SIG-M5 treated with dmso at 0.1 percent for 504 hours (cell line): ENCODE measurements around the gene NSMF.
A peak's percentile ranks its signal among the peaks of the same experiment; 100 is the strongest.
"Not testable (repeated sequence)": the region's sequence is repeated elsewhere in the genome, so short reads cannot be mapped to it uniquely, and the experiment has no call there.

Source experiments
- DNase-seq: peaks from one replicate; lab custom pipeline; 2025; ENCODE audit not compliant: unreplicated experiment; lab: John Stamatoyannopoulos, UW

Gene NSMF

DNA sequence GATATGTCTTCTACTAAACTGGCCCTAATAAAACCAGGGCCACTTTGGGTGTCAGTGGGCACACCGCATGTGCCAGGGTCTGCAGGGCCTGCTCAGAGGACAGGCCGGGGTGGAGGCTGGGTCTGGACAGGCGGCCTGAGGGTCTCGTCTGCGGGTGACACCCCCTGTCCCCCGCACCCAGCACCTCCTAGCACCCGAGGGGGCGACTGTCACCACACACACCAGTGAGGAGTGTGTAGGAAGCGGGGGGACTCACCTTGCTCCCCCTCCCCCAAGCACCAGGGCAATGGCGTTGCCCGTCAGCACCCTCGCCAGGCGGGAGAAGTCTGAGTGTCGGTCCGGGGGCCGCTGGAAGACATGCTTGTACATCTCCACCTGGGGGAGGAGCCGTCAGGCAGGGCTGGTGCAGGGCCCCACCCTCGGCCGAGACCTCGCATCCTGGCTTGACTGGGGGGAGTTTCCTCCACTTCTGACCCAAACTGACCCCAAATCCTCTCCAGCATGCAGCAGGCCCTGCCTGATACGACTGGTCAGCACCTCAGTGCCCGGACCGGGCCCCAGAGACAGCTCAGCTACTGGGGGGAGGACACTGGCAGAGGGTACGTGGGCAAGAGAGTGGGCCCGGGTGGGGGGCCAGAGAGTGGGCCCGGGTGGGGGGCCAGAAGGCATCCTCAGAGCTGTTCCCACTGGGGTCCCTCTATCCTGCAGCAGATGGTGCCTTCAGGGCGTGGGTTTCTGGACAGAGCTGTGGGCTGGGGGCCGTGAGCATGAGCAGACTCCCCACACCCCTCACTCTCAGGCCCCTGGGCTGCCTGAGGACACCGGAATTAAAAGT lies 18.9 kb upstream of the NSMF start:
- DNase-seq: no peak

DNA sequence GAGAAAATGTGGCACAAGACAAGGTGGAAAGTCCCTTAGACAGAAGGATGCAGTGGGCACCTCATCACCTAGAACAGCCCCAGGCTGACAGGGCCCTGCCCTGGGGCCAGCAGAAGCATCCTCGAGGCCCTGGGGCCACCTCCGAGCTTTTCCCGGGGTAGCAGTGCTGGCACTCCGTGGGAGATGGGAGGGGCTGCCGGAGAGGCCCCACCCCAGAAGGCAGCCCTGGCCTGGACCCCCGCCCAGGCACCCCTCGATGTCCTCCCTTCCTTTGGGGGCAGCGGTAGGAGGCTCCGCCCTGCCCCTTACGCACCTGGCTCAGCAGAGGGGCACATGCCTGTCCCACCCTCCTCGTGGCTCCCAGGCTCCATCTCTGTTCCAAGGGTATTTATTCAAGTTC lies 17.7 kb upstream of the NSMF start:
- DNase-seq: no peak

GRCh38 chr9:137475666-137476065 lies 16.5 kb upstream of the NSMF start:
- DNase-seq: no peak

DNA sequence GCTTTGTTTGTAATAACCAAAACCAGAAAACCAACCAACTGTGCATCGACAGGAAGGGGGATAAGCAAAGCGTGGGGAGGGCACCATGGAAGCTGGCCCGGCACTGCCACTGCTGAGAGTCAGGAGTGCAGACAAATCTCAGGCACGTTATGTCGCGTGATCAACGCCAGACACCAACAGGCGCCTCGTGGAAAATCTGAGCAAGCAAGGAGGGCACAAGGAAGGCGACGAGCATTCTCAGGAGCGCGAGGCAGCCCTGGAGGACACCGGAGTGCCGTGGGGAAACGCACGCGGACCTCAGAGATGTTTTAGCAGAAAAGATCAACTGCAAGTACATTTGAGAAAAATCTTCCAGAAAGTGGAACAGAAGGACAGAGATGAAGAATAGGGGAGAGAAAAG lies 15.1 kb upstream of the NSMF start:
- no peak for DNase-seq

DNA sequence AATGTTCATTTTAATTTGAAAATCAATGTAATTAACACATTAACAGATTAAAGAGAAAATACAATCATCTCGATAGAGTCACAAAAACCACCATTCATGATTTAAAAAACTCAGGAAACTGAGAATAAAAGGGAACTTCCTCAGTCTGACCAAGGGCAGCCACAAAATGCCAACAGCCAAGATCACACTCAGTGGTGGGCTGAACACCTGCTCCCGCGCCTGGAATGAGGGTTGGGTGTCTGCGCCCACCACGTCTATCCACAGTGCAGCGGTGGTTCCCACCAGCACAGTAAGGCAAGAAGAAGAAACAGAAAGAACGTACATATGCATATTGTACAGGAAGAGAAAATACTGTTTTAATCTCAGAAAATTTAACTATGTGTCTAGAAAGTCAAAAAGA lies 11.7 kb upstream of the NSMF start:
- no peak for DNase-seq

GRCh38 chr9:137467896-137468295 lies 8.8 kb upstream of the NSMF start:
- no peak for DNase-seq

GRCh38 chr9:137467161-137467581 lies 8.0 kb upstream of the NSMF start:
- no peak for DNase-seq

DNA sequence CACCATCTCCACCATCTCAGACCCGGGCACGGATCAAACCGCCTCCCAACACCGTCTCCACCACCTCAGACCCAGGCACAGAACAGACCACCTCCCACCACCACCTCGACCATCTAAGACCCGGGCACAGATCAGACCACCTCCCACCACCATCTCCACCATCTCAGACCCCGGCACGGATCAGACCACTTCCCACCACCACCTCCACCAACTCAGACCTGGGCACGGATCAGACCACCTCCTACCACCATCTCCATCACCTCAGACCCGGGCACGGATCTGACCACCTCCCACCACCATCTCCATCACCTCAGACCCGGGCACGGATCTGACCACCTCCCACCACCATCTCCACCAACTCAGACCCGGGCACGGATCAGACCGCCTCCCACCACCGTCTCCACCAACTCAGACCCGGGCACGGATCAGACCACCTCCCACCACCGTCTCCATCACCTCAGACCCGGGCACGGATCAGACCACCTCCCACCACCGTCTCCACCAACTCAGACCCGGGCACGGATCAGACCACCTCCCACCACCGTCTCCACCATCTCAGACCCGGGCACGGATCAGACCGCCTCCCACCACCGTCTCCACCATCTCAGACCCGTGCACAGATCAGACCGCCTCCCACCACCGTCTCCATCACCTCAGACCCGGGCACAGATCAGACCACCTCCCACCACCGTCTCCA lies 7.4 kb upstream of the NSMF start:
- DNase-seq: not testable (repeated sequence)

DNA sequence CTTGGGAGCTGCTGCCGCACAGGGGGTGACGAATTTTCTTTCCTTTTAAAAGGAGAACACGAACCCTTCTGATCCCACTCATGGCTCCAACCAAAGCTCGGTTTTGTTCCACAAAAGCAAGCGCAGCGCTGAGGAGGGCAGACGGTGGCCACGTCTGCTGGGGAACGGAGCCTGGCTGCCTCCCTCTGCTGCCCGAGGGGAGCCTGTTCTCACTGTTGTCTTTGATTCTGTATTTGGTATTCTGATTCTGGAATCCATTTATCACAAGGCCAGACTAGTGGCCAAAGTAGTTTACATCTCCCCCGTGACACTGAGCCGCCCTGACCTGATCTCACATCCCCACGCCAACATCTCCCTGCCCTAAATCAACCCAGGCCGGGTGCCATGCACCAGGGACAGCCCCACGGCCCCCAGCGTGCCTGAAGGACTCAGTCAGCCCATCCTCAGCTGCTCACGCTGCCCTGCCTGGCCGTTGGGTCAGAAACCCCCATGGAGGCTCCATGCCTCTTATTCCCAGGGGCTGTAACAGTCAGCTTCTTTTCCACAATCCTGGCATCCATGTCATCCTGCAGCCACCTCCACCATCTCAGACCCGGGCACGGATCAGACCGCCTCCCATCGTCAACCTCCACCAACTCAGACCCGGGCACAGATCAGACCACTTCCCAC lies 6.7 kb upstream of the NSMF start:
- no peak for DNase-seq

- no peak for DNase-seq
Measured at GRCh38 chr9:137465000-137465719, 6.0 kb upstream of the NSMF start.

- no peak for DNase-seq
Measured at GRCh38 chr9:137464291-137464999, 5.3 kb upstream of the NSMF start.

DNA sequence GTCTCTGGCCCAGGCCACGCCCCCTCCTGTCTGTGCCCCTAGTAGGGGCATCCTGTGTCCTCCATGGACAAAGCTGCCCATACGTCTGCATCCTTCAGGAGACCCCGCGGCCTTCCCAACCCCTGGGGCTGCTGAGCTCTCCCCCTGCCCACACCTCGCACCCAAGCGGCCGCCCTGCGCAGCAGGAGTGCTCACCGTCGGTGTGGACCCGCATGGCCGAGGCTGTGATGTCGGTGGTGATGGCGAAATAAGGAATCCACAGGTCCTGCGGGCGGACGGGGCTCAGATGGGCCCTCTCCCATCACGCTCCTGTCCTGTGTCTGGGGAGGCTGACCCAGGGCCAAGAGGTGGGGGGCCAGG lies 4.8 kb upstream of the NSMF start:
- no peak for DNase-seq

DNA sequence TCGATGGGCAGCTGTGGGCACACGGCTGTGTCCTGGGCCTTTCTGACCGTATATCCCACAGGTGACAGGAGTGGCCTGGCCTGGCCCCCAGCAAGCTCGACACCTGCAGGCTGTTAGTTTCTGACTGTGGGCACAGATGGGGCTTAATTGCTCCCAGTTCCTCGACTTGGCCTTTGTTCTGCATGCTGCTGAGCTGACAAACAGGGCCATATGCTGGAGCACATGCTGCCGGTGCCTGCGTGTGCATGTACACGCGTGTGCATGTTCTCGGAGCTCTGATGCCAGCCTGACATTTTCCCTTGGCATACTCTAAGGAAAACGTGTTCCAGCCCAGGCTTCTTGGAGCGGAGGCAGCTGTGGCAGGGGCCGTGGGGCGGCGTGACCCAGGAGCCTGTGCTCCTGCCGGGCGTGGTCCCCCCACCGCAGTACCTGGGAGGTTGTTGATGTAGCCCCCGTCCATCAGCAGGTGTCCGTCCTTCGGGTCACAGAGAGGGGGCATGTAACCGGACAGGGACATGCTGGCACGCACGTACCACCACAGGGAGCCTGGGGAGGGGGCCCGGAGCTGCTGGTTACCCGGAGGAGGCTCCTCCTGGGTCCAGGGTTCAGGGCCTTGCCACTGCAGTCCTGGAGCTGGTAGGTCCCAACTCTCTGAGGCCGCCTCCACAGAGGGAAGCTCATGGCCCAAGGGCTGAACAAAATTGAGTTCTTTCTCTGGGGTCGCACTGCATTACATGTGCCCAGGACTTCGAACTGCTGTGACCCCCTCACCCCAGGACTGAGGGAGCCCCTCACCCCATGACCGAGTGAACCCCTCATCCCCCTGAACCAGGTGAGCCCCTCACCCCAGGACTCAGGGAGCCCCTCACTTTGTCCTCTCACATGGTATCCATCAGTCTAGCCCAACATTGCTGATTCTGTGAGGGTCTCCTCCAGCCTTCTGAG lies 4.1 kb upstream of the NSMF start:
- DNase-seq: no peak

DNA sequence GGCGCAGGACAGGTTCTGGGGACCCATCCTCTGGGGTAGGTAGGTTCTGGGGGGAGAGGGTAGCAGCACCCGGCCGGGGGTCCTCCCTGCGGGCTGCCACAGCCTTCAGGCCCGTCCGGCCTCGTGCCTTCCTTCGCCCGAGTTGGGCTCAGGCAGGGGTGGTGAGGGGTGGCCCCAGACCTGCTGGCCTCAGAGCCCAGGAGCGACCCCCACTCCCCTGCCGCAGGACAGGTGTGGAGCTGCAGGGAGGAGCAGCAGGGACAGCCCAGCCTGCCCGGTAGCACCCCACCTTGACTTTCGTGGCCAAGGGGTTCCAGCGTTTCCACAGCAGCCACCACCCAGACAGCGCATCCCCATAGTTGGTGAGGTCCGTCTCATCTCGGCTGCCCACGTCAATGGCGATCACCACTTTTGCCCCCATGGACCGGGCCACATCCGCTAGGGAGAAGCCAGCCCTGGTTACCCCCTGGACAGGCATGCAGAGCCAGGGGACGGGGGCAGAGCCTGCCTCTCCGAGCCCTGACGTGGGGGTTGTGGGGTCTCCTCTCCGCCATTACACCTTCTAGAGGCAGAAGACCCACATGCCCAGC lies 3.4 kb upstream of the NSMF start:
- DNase-seq: no peak

GRCh38 chr9:137461663-137462395 lies 2.7 kb upstream of the NSMF start:
- DNase-seq: peak; percentile 68

DNA sequence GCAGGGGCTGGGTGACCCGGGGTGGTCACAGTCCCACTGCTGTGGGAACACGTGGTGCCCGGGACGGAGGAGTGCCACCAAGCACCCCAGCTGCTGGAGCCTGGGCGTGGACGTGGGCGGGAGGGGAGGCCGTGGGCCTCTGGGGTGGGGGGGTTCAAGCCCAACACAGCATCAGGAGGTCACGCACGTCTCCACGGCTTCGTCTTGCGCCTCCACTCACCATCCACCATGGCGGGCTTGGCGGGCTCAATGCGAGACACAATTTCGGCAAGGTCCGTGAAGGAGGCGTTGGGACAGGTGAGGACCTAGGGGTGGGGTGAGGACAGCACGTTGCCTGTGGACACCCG lies 2.2 kb upstream of the NSMF start:
- no peak for DNase-seq

GRCh38 chr9:137460363-137461315 lies 1.5 kb upstream of the NSMF start:
- DNase-seq: no peak
